GM18909 (cell line): ENCODE measurements around the gene SLC17A3.

Experiments
- ATAC-seq: cut with Tn5 transposase; IDR thresholded peaks from one replicate; pipeline ENCODE4 v1.9.1; 2021; ENCODE audit warnings: mild to moderate bottlenecking; ENCODE audit not compliant: unreplicated experiment, poor library complexity

Gene SLC17A3

GRCh38 chr6:25844518-25844917 is 29.5 kb downstream of the SLC17A3 start:
- no peak for ATAC-seq

DNA sequence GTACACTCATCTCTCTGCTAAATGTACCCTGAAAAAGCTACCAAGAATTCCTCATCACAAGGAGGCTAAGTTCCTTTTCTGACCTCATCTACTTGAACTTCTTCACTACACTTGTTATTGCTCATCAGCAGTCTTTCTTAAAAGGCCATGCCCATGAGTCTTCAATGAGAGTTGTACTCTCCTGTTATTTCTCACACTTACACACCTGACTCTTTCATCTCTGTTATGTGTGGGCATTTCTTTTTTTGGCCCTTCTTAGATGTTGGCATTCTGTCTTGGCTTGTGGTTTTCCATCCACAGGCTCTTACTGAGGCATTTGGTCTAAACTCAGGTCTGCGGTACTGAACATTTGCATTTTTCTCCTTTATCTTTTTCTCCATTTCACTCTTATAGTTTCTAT is 31.5 kb downstream of the SLC17A3 start:
- ATAC-seq, result no peak

DNA sequence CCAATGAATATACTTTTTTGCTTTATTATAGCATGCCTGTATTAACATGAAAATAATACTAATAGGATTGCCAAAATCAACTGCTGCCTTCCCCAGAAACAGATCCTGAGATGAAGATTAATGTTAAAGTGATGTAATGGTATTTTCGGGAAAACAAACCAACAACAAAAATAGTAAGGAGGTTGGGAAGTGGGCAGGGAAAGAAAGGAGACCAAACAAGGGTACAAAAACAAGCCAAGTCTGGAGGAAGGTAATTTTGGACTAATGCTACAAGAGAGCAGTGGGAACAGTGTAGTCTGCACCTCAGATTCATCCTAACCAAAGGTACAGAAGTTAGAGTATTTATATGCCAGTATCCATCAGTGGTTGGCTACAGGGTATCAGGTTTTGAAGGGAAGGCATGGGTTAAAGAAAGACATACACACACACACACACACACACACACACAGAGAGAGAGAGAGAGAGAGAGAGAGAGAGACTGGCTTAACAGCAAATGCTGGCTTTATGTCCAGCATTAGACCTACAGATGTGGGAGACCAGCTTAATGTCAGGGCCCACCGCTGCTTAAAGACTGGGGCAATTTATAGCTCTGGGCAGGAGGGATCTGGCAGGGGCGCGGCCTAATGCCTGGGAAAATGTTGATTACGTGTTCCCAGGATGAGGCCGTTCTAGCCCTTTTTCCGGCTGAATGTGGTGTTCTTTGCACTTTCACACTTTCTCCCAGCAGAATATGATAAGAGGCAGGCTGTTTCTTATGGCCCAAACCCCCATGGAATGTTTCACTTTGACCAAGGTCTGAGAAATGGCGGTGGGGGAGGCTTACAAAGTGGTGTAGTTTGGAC is 38.4 kb downstream of the SLC17A3 start:
- no peak for ATAC-seq

- ATAC-seq, result no peak
Measured at GRCh38 chr6:25834950-25835349, 39.1 kb downstream of the SLC17A3 start.

- no peak for ATAC-seq
Measured at GRCh38 chr6:25833136-25833535, 40.9 kb downstream of the SLC17A3 start.

DNA sequence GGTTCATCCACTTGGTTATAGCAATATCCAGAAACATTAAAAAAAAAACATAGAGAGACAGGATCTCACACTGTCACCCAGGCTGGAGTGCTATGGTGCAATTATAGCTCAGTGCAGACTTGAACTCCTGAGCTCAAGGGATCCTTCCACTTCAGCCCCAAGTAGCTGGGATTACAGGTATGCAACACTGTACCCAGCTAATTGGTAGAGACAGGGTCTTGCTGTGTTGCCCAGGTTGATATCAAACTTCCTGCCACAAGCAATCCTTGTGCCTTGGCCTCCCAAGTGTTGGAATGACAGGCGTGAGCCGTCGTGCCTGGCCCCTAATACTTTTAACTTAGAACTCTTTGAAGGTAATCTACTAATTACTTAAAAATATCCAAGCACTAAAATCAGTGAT is 41.4 kb downstream of the SLC17A3 start:
- no peak for ATAC-seq

GRCh38 chr6:25832307-25832662 is 41.8 kb downstream of the SLC17A3 start:
- ATAC-seq, result no peak

DNA sequence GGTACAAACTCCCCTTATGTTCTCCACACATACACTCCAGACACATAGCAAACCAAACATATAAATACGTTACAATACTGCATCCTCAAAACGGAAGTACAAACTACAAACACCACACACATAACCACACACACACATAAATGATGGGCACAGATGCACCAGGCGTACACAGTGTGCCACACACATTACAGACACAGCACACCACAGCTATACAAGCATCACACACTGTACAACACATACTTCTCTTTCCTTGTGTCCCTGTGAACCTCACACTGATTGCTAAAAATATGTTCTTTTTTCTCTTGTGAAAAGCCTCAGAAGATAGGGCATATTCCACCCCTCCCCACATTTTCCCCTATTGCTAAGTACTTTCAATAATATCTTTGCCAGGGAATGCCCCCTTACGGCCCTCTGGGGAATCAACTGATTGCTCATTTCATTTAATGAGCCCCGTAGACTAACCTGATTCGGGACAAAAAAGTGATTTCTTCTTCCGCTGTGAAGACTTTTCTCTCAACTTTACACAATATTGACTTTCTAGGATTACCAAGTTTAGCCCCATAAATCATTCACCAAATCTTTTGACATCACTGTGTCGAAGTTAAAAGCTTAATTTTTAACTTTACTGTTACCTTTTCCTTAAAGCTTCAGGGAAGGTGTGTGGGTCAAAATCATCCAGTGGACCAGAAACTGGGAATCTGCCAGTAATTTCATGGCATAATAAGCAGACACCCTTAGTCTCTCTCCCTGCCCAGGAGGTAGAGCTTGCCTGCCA is 42.3 kb downstream of the SLC17A3 start, which contains the start of gene SLC17A1:
TSS of gene SLC17A1 (minus strand) at position 521 of the 775 bp plus-strand sequence. CDS start 1,495 bp downstream, outside the sequence.
- ATAC-seq, result no peak

- no peak for ATAC-seq
Measured at GRCh38 chr6:25830458-25830857, 43.6 kb downstream of the SLC17A3 start.

GRCh38 chr6:25829375-25829774 is 44.7 kb downstream of the SLC17A3 start:
- ATAC-seq, result no peak

- no peak for ATAC-seq
Measured at GRCh38 chr6:25821341-25821740, 52.7 kb downstream of the SLC17A3 start.

DNA sequence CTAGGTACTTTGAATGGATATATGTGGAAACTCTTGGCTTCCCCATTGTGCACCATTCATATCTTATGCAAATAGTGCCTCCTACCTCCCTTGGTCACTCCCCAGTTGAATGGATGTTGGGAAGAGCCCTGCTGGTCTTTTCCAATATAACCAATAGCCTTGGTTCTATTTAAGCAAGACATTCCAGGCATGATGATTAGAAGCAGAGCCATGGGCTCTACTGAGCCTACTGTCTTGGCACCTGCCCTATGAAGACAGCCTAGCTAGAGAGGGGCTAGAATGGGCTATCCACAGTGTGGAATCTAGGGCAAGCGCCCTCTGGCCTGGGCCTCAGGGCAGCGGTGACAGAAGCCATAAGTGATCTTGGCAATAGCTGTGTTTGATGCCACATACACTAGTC is 57.8 kb downstream of the SLC17A3 start:
- ATAC-seq, result no peak

DNA sequence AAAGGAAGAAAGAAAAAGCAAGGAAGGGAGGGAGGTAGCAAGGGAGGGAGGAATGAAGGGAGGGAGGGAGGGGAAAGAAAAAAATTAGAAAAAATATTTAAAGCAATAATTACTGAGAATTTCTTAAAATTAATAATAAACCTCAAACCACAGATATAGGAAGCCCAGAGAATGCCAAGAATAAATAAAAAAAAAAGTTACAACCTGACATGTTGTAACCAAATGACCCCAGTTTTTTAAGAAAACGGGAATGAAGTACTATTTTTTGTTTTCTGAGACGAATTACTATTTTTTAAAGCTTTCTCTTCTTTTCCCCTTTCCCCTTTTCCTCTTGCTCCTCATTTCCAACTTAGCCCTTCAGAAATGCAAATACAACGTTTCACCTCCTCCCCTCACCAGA is 58.8 kb downstream of the SLC17A3 start:
- no peak for ATAC-seq

DNA sequence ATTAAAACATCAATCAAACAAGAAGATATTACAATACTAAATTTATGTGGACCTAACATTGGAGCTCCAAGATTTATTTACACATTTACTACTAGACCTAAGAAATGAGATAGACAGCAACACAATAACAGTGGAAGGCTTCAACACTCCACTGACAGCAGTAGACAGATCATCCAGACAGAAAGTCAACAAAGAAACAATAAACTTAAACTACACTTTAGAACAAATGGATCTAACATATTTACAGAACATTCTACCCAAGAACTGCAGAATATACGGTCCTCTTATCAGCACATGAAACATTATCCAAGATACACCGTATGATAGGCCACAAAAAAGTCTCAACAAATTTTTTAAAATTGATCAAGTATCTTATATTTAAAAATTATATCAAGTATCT is 69.2 kb downstream of the SLC17A3 start:
- ATAC-seq, result no peak

- no peak for ATAC-seq
Measured at GRCh38 chr6:25801436-25801835, 72.6 kb downstream of the SLC17A3 start.
